Forelimb muscle (tissue), 1 donor: ENCODE results near the gene AKR1D1. TPM values are rescaled to one million over a fixed set of nuclear protein-coding genes. Genes with fewer than 3 reads are reported as not detected.
"Not testable (repeated sequence)": the region's sequence is repeated elsewhere in the genome, so short reads cannot be mapped to it uniquely, and the experiment has no call there.

Experiments used
- DNase-seq: peaks from one replicate; pipeline ENCODE4 v3.0.0-alpha.2; 2013; ENCODE audit warnings: low read depth
- polyA plus RNA-seq: library from polyadenylated mRNA; unstranded; fragments of 120-200 nt; gene quantifications from one replicate; pipeline ENCODE4 v1.2.1, GENCODE V29; 2013; ENCODE audit not compliant: insufficient read length

Gene AKR1D1
- polyA plus RNA-seq, 1 donor: 0.06 TPM

DNA sequence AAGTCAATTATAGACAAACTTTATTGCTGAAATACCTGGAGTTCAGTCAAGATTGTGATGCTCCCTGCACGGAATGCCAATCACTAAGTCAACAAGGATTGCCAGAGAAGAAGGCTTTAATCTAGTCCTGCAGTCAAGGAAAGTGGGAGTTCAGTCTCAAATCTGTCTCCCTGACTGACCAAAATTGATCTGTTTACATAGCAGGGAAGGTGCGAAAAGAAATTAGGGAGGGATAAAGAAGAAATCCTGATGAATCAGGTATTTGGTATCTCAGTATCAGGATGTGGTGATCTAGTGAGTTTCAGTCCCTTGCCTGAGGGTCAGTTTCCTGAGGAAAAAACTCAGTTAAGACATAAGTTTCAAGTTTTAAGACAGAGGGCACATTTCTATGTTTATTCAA, 2.1 kb upstream of the AKR1D1 start:
- DNase-seq: no peak

GRCh38 chr7:138074540-138074939, 1.7 kb upstream of the AKR1D1 start:
- no peak for DNase-seq

DNA sequence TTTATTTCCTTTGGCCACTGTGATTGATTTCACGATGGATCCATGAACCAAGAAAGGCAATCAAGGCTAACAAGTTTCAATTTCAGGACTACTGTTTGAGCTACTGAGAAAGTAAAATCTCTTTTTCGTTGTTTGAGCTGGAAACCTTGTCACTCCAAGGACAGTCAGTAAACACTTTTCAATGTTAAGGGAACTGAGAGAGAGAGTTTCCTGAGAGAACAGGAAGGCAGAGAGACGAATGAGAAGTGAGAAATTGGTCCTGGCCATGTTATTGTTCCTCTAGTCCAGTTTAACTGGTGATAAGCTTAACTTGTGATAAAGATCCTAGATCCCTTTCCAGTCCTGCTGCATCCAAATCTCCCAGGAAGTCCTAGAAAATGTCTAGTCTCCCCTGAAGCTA, 909 bp upstream of the AKR1D1 start:
- DNase-seq: no peak

DNA sequence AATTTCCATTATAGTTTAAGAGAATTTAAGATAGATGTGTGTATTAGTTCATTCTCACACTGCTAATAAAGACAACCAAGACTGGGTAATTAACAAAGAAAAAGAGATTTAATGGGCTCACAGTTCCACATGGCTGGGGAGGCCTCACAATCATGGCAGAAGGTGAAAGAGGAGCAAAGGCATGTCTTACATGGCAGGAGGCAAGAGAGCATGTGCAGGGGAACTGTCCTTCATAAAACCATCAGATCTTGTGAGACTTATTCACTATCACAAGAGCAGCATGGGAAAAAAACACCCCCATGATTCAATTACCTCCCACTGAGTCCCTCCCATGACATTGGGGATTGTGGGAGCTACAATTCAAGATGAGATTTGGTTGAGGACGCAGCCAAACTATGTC, 473 bp upstream of the AKR1D1 start:
- DNase-seq: not testable (repeated sequence)

DNA sequence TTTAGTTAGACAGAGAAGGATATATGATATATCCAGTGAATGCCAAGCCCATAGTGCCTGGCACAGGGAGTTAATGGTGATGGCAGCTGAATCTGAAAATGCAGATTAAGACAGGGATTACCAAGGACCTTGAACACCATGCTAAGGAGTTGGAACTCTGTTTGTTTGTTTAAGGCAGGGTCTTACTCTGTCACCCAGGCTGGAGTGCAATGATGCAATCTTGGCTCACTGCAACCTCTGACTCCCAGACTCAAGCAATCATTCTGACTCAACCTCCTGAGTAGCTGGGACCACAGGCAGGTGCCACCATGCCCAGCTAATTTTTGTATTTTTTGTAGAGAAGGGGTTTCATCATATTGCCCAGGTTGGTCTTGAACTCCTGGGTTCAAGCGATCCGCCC, 1.6 kb downstream of the AKR1D1 start:
- no peak for DNase-seq

GRCh38 chr7:138079137-138079536, 2.9 kb downstream of the AKR1D1 start:
- DNase-seq: no peak

DNA sequence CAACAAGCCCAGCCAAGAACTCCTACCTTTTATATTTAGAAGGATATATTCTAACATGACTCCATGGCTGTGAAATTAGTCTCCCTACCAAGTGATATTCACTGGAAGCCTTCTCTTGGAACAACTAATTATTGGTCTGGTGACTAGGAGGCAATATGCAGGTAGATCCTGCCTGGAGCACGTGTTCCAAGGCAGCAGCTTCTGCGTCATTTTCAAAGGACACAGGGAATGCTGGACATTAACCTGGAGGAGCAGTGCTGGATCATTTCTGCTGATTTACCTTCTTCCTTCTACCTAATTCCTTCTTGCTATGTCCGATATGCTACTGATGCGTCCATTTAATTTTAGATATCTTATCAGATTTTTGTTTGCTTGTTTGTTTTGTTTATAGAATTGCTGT, 5.6 kb downstream of the AKR1D1 start:
- DNase-seq: no peak

- no peak for DNase-seq
These were observed 7.6 kb downstream of the AKR1D1 start for GRCh38 chr7:138083859-138084258.

GRCh38 chr7:138086563-138087270, 10.5 kb downstream of the AKR1D1 start:
- DNase-seq: no peak

GRCh38 chr7:138089080-138089901, 13.0 kb downstream of the AKR1D1 start:
- no peak for DNase-seq

DNA sequence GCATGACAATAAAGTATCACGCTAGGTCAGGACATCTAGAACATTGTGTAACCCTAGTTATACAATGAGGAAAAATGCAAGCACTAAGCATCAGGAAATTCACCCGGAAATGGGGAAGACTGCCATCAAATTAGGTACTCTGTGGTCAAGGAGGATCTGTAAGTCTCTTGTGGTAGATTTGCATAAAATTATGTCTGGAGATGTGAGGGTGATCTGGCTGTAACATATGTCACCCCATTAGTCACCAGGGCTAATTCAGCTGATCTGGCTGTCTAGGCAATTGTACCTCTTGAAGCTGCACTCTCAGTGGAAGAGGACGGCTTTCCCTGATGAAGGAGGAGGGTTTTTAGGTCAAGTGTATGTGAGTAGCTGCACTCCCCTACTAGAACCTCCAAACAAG, 14.8 kb downstream of the AKR1D1 start:
- DNase-seq: no peak

DNA sequence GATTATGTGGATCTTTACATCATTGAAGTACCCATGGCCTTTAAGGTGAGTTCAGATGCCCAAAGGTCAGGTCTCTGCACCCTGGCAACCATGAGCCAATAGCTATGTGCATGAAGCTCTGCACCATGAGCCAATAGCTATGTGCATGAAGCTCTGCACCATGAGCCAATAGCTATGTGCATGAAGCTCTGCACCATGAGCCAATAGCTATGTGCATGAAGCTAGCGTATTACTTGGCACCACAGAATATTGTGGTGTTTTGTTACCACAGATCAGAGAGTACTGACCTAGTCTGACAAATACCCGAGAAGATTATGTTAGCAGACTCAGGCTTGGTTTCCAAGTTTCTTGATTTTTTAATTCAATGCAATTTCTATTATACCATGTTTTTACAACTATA, 15.6 kb downstream of the AKR1D1 start:
- DNase-seq: not testable (repeated sequence)

DNA sequence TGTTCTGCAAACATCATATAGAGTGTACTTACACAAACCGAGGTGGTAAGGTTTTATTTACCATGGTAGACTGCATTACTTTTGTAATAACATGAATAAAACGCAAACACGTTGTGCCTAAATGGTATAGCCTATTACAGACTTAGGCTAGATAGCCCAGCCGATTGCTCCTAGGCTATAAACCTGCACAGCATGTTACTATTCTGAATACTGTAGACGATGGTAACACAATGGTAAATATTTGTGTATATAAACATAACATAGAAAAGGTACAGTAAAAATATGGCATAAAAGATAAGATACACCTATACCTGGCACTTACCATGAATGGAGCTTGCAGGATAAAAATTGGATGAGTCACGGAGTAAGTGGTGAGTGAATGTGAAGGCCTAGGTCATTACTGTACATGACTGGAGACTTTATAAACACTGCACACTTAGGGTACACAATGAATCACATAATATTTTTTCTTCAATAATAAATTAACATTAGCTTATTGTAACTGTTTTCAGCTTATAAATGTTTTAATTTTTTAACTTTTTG, 16.3 kb downstream of the AKR1D1 start:
- DNase-seq: no peak

DNA sequence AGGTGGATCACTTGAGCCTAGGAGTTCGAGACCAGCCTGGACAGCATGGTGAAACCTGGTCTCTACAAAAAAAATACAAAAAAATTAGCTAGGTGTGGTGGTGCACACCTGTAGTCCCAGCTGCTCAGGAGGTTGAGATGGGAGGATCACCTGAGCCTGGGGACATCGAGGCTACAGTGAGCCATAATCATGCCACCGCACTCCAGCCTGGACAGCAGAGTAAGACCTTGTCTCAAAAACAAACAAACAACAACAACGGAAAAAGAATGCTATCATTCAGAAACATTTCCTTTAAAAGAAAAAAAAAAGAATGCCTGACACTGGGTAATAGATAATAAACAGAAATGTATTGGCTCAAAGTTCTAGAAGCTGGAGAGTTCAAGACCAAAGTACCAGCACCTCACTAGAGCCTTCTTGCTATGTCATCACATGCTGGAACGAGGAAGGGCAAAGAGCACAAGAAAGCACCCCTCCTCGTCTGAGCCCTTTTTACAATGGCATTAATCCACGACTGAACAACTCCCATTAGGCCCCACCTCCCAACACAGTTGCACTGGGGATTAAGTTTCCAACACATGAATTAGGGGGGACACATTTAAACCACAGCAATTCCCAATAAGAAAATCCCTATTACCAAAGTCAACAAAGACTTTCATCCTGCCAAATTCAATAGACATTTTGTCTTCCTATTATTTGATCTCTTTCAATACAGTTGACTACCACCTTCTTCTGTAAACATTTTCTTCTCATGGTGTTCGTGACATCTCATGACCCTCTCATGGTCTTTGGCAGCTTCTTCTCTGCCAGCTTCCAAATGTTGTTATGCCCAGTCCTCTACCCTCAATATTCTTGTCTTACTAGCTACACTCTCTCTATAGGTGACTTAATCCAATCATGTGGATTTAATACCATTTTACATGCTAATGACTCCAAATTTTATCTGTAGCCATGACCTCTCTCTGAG, 20.0 kb downstream of the AKR1D1 start:
- DNase-seq: no peak

DNA sequence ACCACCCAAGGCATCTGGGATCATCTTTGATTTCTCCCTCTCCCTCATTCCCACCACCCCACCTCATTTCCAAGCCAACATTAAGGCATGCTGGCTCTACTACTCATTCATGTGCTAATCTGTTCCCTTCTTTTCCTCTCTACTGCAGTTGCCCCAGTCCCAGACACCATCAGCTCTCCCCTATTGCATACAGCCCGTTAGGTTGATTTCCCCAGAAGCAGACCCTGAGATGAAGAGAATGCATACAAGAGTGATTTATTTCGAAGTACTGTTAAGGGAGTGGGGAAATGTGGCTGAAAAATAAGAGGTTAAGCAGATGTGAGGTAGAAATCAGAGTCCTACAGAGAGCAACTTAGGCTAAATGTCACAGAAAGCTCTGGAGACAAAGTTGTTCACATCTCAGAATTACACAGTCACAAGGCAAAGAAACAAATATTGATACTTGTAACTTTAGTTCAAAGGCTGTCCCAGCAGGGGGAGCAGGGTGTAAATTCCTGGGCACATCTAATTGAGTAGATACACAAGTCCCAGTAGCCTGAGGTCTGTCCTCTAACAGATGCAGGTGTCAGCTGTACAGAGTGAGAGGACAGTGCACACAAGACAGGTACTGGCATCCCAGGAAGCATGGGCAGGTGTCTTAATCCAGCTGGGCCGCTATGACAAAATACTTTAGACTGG, 20.9 kb downstream of the AKR1D1 start:
- DNase-seq: no peak

DNA sequence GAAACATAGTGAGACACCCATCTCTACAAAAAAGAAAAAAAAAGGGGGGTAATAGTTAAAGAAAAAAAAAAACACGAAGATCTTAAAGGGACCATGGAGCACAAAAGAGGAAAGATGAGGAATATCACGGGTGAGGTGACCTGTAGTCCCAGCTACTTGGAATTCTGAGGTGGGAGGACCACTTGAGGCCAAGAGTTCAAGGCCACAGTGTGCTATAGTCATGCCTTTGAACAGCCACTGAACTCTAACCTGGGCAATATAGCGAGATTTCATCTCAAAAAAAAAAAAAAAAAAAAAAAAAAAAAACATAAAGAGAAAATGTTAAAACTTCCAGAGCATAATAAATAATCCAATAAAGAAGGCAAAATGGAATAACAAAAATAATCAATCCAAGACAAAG, 23.6 kb downstream of the AKR1D1 start:
- DNase-seq: no peak

- no peak for DNase-seq
These were observed 29.0 kb downstream of the AKR1D1 start for GRCh38 chr7:138105221-138105620.

- no peak for DNase-seq
These were observed 38.8 kb downstream of the AKR1D1 start for GRCh38 chr7:138115047-138115446.

DNA sequence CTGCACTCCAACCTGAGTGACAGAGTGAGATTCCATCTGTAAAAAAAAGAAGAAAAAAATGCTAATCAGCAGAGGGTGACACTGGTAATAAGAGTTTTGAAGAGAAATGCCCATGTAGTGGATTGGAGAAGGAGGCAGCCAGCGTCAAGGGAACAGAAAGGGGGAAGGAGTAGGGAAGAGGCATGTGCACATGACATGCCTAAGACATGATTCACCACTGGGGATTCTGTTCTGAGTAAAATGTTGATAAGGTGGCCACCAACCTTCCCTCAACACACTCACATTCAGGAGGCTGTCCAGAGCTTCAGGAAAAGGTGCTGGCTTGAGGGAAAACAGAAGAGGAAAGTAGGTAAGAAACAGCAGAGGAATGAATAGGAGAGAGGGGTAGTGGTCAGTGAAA, 39.9 kb downstream of the AKR1D1 start:
- DNase-seq: no peak

- no peak for DNase-seq
These were observed 40.6 kb downstream of the AKR1D1 start for GRCh38 chr7:138116892-138117291.

DNA sequence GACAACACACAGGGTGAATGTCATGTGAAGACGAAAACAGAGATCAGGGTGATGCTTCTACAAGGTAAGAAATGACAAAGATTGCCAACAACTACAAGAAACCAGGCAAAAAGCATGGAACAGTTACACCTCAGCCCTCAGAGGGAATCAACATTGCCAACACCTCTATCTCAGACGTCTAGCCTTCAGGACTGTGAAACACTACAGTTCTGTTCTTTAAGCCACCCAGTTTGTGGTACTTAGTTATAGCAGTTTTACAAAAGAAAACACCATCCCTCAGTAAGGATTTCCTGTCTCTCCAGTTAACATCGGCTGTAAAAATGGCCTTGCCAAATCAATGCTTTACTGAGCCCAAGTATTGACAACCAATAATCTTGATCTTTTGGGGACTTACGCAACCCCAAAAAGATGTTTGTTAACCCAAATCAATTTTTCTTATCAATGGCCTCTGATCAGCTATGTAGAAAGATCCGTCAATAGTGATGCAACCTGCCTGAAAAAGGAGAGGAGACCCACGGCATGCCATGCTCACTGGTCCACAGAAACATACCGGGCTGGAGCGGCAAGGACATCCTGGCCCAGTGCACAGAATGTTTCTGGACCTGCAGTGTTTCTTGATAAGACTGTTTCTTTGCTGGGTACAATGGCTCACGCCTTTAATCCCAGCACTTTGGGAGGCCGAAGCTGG, 44.0 kb downstream of the AKR1D1 start:
- DNase-seq: no peak
